ENCODE measurements around the gene SERINC3. TPM values are rescaled to one million over a fixed set of nuclear protein-coding genes. Genes with fewer than 3 reads are reported as not detected.

The SERINC3 gene
- 10 to 100 TPM; 39.5 to 40.2 TPM for total RNA-seq
- polyA plus RNA-seq (2013, experiment 1 of 2) = 66.2 TPM
- polyA plus RNA-seq (2013, experiment 2 of 2) = 65.4 TPM
- 86.1 to 401 (median 217) reads per million in 172 experiments for total RNA-seq

DNA sequence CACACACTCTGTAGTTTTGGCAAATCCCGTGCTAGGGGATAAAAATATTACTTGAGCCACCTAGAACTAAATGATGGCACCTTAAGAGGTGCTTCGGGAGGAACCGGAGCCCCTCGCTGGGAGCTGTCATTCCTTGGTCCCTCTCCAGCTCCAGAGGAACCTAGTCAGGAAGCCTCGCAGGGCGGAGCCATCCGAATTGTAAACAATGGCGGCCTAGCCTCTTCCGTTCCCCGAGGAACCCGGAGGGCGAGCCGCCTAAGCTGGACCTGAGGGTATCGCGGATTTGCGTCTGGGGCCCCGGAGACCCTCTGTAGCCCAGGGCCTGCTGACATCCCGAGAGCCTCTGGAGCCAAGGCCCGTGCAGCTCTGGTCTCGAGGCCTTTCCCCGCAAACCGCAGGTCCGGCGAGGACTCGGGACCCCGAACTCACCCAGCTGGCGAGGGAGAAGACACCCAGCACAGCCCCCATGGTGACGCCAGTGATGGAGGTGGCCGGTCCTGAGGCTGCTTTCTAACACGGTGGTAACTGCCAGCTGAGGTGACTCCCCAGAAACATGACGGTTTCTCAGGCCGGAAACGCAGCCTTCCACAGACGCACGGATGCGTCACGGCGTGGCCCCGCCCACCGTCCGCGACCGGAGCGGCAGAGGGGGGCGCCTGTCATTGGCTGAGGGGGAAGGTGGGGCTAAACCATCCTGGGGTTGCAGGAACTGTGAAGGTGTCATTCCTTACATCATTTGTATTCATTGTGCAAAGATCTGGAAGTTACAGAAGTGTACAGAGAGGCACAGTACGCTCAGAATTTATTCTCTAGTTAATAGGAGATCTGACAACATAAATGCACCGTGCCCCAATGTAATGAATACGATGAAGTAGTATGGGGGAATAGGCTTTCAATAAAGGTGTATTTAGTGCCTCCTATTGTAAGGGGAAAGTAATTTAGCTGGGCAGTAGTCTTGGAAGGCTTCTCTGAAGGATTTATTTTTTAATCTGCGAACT, at the start of gene SERINC3:
Gene SERINC3, minus strand, starts transcription at position 587 of the 998 bp plus-strand sequence. Its CDS starts 119 bp downstream, at position 468.
- peaks cover 58% of the 10 kb centered on the region for H3K4me1 Mint-ChIP-seq (ENCODE audit: low read depth)
- no peaks in the 10 kb centered on the region for H3K9me3 Mint-ChIP-seq
- H3K36me3 Mint-ChIP-seq (ENCODE audit: low read depth) = peaks cover 37% of the 10 kb centered on the region
- peak within 1 kb of the TSS; percentile 89 for H3K4me3 Mint-ChIP-seq
- ChIA-PET POLR2A (interaction anchor here (0.6 to 3.2 kb wide), 14 partner anchors 10 to 407 kb away, joined by 3 to 29 read pairs (median 5); partner anchors contain the start of genes OSER1 and TTPAL), CTCF (interaction anchor here (0.7 to 1.5 kb wide), 6 partner anchors 10 to 310 kb away, joined by 3 to 7 read pairs (median 3); no protein-coding TSS in a partner anchor)
- no peaks in the 10 kb centered on the region for H3K27me3 ChIP-seq (ENCODE audit: control insufficient read depth in 1 of 2, insufficient read depth in 2 of 2, low read length in 2 of 2)
- ATAC-seq (ENCODE audit: poor library complexity) (peak; percentile 93), DNase-seq (peak; percentile 90 to 99 (median 97))
- peaks cover 11% of the 10 kb centered on the region for H3K36me3 ChIP-seq (ENCODE audit: insufficient read depth, low read length)
- no peaks in the 10 kb centered on the region for H3K27me3 Mint-ChIP-seq
- peaks cover 44% of the 10 kb centered on the region for H3K4me1 ChIP-seq (ENCODE audit: insufficient read depth, low read length)
- H3K27ac Mint-ChIP-seq = peak within 1 kb of the TSS; percentile 93
- peak within 1 kb of the TSS; percentile 98 for H3K4me3 ChIP-seq (ENCODE audit: low read length)
- intact Hi-C loops (cut with DNase I, micrococcal nuclease) = loop anchor here (2.0 to 10.0 kb wide), 9 partner anchors 45 to 441 kb away; partner anchors contain the start of genes OSER1 (in 2 of the 2), ADA (in 1 of the 2), TOMM34 (in 1 of the 2) and TTPAL (in 1 of the 2)
- H3K9me3 ChIP-seq (ENCODE audit: control insufficient read depth in 1 of 2, insufficient read depth in 1 of 2, low read length in 2 of 2) = no peaks in the 10 kb centered on the region
- TF ChIP-seq, protein P1, sequence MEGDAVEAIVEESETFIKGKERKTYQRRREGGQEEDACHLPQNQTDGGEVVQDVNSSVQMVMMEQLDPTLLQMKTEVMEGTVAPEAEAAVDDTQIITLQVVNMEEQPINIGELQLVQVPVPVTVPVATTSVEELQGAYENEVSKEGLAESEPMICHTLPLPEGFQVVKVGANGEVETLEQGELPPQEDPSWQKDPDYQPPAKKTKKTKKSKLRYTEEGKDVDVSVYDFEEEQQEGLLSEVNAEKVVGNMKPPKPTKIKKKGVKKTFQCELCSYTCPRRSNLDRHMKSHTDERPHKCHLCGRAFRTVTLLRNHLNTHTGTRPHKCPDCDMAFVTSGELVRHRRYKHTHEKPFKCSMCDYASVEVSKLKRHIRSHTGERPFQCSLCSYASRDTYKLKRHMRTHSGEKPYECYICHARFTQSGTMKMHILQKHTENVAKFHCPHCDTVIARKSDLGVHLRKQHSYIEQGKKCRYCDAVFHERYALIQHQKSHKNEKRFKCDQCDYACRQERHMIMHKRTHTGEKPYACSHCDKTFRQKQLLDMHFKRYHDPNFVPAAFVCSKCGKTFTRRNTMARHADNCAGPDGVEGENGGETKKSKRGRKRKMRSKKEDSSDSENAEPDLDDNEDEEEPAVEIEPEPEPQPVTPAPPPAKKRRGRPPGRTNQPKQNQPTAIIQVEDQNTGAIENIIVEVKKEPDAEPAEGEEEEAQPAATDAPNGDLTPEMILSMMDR (IDR thresholded peaks at IDR 0.05) = peak; percentile 46
- H3K27ac ChIP-seq (ENCODE audit: low read depth in 1 of 2, low read length in 2 of 2) = peak within 1 kb of the TSS; percentile 95 to 99

- H3K27ac ChIP-seq (ENCODE audit: low read depth in 1 of 2, low read length in 2 of 2) = no peak overlapping the region
- H3K9me3 Mint-ChIP-seq = no peaks in the 10 kb centered on the region
- ATAC-seq (ENCODE audit: poor library complexity) = peak; percentile 49
- H3K27me3 ChIP-seq (ENCODE audit: control insufficient read depth in 1 of 2, insufficient read depth in 2 of 2, low read length in 2 of 2) = peaks cover 0 to 3% of the 10 kb centered on the region in 2 experiments
- no peaks in the 10 kb centered on the region for H3K36me3 Mint-ChIP-seq (ENCODE audit: low read depth)
- H3K27ac Mint-ChIP-seq = no peak overlapping the region
- H3K9me3 ChIP-seq (ENCODE audit: control insufficient read depth in 1 of 2, insufficient read depth in 1 of 2, low read length in 2 of 2) = no peaks in the 10 kb centered on the region
- H3K36me3 ChIP-seq (ENCODE audit: insufficient read depth, low read length) = no peaks in the 10 kb centered on the region
- CTCF ChIA-PET = no interaction called here
- POLR2A ChIA-PET = no interaction called here
- no peaks in the 10 kb centered on the region for H3K4me1 ChIP-seq (ENCODE audit: insufficient read depth, low read length)
- H3K4me3 ChIP-seq (ENCODE audit: low read length) = no peak overlapping the region
- no peaks in the 10 kb centered on the region for H3K27me3 Mint-ChIP-seq
- TF ChIP-seq, protein P1 (IDR thresholded peaks at IDR 0.05) = no peak
- DNase-seq = peak in 2 of 14 experiments; percentile 4 to 10
- intact Hi-C loops (cut with DNase I, micrococcal nuclease) = no loop called here
- no peak overlapping the region for H3K4me3 Mint-ChIP-seq
- H3K4me1 Mint-ChIP-seq (ENCODE audit: low read depth) = peaks cover 11% of the 10 kb centered on the region
Measured at GRCh38 chr20:44571362-44571988, 49.6 kb upstream of the SERINC3 start.

- intact Hi-C loops (cut with DNase I, micrococcal nuclease) = no loop called here
- H3K4me1 ChIP-seq (ENCODE audit: insufficient read depth, low read length) = no peaks in the 10 kb centered on the region
- TF ChIP-seq, protein P1 (IDR thresholded peaks at IDR 0.05) = no peak
- ChIA-PET POLR2A (no interaction called here), CTCF (no interaction called here)
- peaks cover 0 to 3% of the 10 kb centered on the region in 2 experiments for H3K27me3 ChIP-seq (ENCODE audit: control insufficient read depth in 1 of 2, insufficient read depth in 2 of 2, low read length in 2 of 2)
- no peak overlapping the region for H3K27ac Mint-ChIP-seq
- DNase-seq (no peak), ATAC-seq (ENCODE audit: poor library complexity) (no peak)
- H3K4me1 Mint-ChIP-seq (ENCODE audit: low read depth) = peaks cover 6% of the 10 kb centered on the region
- no peaks in the 10 kb centered on the region for H3K36me3 ChIP-seq (ENCODE audit: insufficient read depth, low read length)
- H3K27ac ChIP-seq (ENCODE audit: low read depth in 1 of 2, low read length in 2 of 2) = no peak overlapping the region
- no peaks in the 10 kb centered on the region for H3K9me3 ChIP-seq (ENCODE audit: control insufficient read depth in 1 of 2, insufficient read depth in 1 of 2, low read length in 2 of 2)
- H3K9me3 Mint-ChIP-seq = no peaks in the 10 kb centered on the region
- H3K27me3 Mint-ChIP-seq = no peaks in the 10 kb centered on the region
- H3K4me3 ChIP-seq (ENCODE audit: low read length) = no peak overlapping the region
- no peaks in the 10 kb centered on the region for H3K36me3 Mint-ChIP-seq (ENCODE audit: low read depth)
- H3K4me3 Mint-ChIP-seq = no peak overlapping the region
Measured at GRCh38 chr20:44570367-44570766, 48.5 kb upstream of the SERINC3 start.
